Stimulated activated CD8-positive, alpha-beta memory T cell treated with anti-CD3 and anti-CD28 coated beads, Interleukin-7, amount 100 ng/mL, for 48 hours (primary cell): ENCODE data around the gene TOX2.

Source experiments
- DNase-seq, 2 donors: peaks; one replicate each; pipeline ENCODE4 v3.0.0-alpha.2; 2020; ENCODE audit warnings: low read depth in 1 of 2; ENCODE audit errors: extremely low read depth in 1 of 2

TOX2 gene

DNA sequence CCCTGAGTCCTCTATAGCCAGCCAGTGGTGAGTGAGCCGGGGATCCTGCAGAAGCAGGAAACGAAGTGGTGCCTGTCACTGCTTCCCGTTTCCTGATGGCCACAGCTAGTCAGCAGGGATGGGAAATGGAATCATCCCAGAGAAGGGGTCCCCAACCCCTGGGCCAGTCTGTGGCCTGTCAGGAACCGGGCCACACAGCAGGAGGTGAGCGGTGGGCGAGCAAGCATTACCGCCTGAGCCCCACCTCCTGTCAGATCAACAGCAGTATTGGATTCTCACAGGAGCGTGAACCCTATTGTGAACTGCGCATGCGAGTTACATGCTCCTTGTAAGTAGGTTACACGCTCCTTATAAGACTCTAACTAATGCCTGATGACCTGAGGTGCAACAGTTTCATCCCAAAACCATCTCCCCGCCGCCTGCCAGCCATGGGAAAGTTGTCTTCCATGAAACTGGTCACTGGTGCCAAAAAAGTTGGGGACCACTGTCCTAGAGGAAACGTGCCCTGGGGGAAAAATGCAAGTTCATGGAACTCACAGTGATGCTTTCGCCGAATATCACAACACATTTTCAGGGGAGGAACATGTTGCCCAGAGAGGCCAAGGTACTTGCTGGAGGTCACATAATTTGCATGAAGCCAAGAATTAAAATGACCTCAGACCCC is 158.5 kb downstream of the TOX2 start:
- DNase-seq = no peak

GRCh38 chr20:44073675-44074071 is 159.0 kb downstream of the TOX2 start:
- no peak for DNase-seq

DNA sequence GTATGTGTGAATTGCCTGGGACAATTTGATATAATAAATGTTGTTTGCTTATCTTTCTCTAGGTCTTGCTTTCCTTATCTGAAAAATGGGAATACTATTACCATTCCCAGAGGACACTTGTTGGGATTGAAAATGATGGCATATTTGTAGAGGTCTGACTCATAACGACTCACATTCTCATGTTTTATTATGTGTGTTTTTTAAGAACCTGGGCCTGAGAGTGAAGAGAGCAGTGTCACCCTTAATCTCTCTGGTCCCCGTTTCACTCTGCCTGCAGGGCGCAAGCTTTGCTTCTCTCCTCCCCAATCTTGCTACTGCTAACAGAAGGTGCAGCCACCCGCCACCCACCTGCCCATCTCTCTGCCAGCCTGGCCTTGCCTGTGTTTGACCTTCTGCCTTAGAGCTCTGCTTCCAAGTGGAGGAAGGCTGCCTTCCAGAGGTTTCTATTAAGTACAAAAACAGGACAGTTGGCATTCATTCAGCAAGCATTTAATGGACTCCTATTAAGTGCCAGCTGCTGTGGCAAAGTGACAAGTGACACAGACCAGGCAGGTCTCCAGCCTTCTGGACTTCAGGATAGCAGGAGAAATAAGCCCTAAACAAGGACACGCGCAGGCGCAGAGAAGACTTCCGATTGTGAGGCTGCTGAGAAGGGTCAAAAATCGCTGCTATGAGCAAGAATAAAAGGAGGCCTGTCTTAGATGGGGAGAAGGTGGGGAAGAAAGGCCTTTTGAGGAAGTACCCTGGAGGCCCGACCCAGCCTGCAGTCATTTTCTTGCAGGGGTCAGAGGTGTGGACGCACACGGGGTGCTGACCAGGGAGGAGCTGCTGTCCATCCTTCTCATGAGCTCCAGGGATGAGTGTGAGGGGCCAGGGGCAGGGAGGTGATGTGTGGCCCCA is 159.8 kb downstream of the TOX2 start:
- no peak for DNase-seq

DNA sequence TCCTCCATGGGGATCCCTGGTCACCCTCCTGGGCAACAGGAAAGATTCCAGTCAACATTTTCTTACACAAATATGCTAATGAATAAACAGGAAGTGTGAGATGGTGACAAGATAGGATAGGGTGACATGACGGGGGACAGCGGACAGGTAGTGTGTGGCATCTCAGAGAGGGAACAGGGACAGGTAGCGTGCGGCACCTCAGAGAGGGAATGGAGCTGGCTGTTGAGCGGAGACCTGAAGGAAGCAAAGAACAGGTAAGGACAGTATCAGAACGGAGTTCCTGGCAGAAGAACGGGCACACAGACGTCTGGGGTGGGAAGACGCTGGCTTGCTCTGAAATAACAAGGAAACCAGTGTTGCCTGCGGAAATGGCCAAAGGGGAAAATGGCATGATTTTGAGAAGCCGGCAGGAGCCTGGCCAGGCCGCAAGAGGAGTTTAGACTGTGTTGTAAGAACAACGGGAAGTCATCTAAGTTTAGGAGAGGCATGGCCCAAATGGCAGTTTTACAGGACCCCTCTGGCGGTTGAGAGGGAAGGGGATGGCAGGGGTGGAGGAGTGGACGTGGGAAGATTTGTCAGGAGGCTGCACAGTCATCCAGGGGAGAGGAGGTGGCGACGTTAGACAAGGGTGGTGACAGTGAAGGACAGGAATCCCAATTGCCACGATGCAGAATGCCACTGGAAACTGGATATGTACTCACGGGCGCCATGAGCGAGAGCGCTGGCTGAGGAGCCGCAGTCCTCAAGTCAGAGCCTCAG is 160.7 kb downstream of the TOX2 start:
- DNase-seq = no peak

DNA sequence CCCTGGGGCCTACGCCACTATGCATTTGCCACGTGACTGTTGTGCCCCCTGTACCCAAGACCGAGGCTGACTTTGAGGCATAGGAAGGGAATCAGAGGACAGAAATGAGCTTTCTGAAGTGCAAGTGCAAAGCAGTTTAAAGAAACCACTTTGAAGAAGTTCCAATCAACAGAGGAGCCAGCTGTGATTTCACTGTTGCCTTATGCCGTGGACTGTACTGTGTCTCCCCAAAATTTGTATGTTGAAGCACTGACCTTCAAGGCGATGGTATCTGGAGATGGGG is 161.2 kb downstream of the TOX2 start:
- no peak for DNase-seq

DNA sequence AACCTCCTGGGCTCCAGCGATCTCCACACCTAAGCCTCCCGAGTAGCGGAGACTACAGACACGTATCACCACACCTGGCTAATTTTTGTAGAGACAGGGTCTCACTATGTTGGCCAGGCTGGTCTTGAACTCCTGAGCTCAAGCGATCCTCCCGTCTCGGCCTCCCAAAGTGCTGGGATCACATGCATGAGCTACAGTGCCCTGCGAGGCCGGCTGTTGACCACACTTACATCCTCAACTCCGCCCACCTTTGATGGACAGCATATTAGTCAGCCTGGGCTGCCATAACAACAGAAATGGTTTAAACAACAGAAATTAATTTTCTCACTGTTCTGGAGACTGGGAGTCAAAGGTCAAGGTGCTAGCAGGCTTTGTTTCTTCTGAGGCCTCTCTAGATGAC is 164.6 kb downstream of the TOX2 start:
- DNase-seq = no peak

DNA sequence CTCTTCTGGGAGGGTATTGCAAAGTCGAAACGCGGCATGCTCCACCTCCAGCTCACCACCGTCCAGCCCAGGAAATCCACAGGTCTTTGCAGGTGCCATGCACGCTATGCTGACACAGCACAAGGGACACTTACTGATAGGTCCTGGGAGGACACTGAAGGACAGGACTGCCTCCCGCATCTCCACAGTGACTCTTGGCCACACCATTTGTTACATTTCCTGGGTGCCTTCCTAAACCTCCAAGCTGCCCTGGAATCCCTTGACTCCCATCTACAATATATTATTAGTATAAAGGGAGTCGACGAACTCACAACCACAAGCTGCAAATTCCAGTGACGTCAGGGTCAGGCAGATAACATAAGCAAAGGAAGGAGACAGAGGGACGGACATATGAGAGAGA is 165.4 kb downstream of the TOX2 start:
- no peak for DNase-seq

- DNase-seq = peak in 1 of 2 donors; percentile 56
These were observed 166.1 kb downstream of the TOX2 start for GRCh38 chr20:44080646-44081267.

GRCh38 chr20:44081476-44081875 is 166.8 kb downstream of the TOX2 start:
- DNase-seq = no peak

DNA sequence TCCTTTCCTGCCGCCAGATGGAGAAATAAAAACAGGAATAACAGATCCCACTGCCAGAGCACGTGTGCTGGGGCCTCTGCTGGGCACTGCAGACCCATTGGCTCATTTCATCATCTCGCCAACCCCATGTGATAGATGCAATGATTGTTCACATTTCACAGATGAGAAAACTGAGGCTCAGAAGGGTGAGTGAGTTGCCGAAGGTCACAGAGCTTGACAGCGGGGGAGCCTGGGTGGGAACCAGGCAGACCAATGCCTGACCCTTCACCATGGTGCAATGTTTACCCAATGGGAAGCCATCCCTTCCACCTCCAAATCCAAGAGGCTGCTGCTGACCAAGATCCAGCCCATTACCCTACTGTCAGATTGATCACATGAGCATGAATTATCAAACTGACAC is 167.2 kb downstream of the TOX2 start:
- DNase-seq = no peak

- DNase-seq = no peak
These were observed 168.7 kb downstream of the TOX2 start for GRCh38 chr20:44083220-44083933.

- no peak for DNase-seq
These were observed 169.8 kb downstream of the TOX2 start for GRCh38 chr20:44084439-44084838.

- no peak for DNase-seq
These were observed 170.2 kb downstream of the TOX2 start for GRCh38 chr20:44084891-44085290.

GRCh38 chr20:44085616-44086434 is 171.2 kb downstream of the TOX2 start:
- no peak for DNase-seq

- DNase-seq = no peak
These were observed 172.6 kb downstream of the TOX2 start for GRCh38 chr20:44087051-44087856.

GRCh38 chr20:44087857-44088120 is 173.1 kb downstream of the TOX2 start:
- DNase-seq = no peak

DNA sequence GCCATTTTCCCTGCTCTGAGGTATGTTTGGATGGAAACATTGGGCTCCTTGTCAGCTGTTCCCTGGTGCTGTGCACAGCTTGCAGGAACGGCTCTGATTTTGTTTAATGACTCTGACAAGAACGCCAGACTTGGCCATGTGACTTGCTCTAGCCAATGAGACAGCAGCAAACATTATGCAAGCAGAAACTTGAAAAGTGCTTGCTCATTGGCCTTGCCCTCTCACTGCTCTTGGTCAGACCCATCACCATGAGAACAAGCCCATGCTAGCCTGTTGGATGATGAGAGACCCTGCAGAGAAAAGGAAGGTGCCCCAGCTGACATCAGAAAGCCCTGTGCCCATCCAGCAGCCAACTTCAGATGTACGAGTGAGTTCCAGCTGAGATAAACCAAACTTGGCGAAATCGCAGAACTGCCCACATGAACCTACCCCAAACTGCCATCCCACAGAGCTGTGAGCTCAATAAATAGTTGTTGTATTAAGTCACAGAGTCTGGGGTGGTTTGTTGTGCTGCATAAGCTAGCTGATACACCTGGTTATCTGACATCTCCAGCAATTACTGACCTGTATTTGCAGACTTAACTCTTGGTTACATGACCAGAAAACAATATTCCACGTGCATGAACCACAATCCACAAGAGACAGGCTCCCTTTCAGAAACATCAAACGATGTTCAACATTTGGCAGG is 175.5 kb downstream of the TOX2 start:
- no peak for DNase-seq

- DNase-seq = no peak
These were observed 176.4 kb downstream of the TOX2 start for GRCh38 chr20:44091026-44091425.
